Upper lobe of left lung (tissue), 6 donors: ENCODE measurements around the gene ARHGAP19. TPM values are rescaled to one million over a fixed set of nuclear protein-coding genes. Genes with fewer than 3 reads are reported as not detected.
"Not testable (repeated sequence)": the region's sequence is repeated elsewhere in the genome, so short reads cannot be mapped to it uniquely, and the experiment has no call there.

ENCODE experiments used
- ATAC-seq, 2 donors: fragments of 200-7000 bp; cut with Tn5 transposase; one replicate each; pipeline ENCODE4 v1.9.1; 2022; ENCODE audit warnings: mild to moderate bottlenecking in 2 of 2, moderate library complexity in 2 of 2; ENCODE audit not compliant: low FRiP score in 2 of 2
- DNase-seq, 2 donors: peaks; one replicate each; pipeline ENCODE4 v3.0.0-alpha.2; 2019 to 2020
- H3K27ac ChIP-seq, 4 donors: fragments of 200-600 bp; sonication (generic); one replicate each; pipeline ENCODE4 v1.5.1; 2016 to 2019
- H3K27me3 ChIP-seq, 4 donors: fragments of 200-600 bp; sonication (generic); one replicate each; pipeline ENCODE4 v1.5.1; 2017 to 2019
- H3K36me3 ChIP-seq, 4 donors: fragments of 200-600 bp; sonication (generic); one replicate each; pipeline ENCODE4 v1.5.1; 2016 to 2019
- H3K4me1 ChIP-seq, 4 donors: fragments of 200-600 bp; sonication (generic); one replicate each; pipeline ENCODE4 v1.5.1; 2018 to 2019
- H3K4me3 ChIP-seq, 4 donors: fragments of 200-600 bp; sonication (generic); one replicate each; pipeline ENCODE4 v1.5.1; 2017 to 2019; ENCODE audit warnings: mild to moderate bottlenecking in 2 of 4, moderate library complexity in 1 of 4
- H3K9me3 ChIP-seq, 4 donors: fragments of 200-600 bp; sonication (generic); one replicate each; pipeline ENCODE4 v1.5.1; 2018 to 2019
- CTCF ChIP-seq, 6 experiments: fragments of 450-650 bp in 4 of 6; fragments of 200-600 bp in 2 of 6; sonication (generic) in 2 of 6; IDR thresholded peaks; one replicate each; pipeline ENCODE4 v1.5.1; 2016 to 2019; ENCODE audit warnings: antibody characterized with exemption in 6 of 6
- EP300 ChIP-seq, 4 donors: sonication (generic); formaldehyde crosslinking; IDR thresholded peaks; one replicate each; pipeline ENCODE4 v1.5.1; 2017; ENCODE audit warnings: antibody characterized with exemption in 4 of 4, control low read depth in 2 of 4
- POLR2A ChIP-seq, 4 donors: fragments of 450-650 bp; IDR thresholded peaks; one replicate each; pipeline ENCODE4 v1.5.1; 2016 to 2017; ENCODE audit warnings: antibody characterized with exemption in 4 of 4, mild to moderate bottlenecking in 2 of 4
- POLR2AphosphoS5 ChIP-seq, 2 donors: sonication (generic); formaldehyde crosslinking; IDR thresholded peaks; one replicate each; pipeline ENCODE4 v1.5.1; 2017; ENCODE audit warnings: antibody characterized with exemption in 2 of 2
- WGBS, 2 donors: methylation state at CpG; one replicate each; pipeline ENCODE4 v1.1.5; 2017 to 2018; 5-methylcytosine and 5-hydroxymethylcytosine counted together
- total RNA-seq, 6 donors: library from RNA; depleted of rRNA in 4 of 6; stranded (reverse); fragments of >200 nt in 4 of 6; gene quantifications; one replicate each; pipeline versions ENCODE4 v1.1.0 to v1.2.1, GENCODE V29; 2016 to 2021
- donor health status: DM: no; HTN: no; CAD: no; lungs with moderate emphysema.
- donor health status: DM: no; HTN: yes; CAD: no; lungs with severe emphysema.

ARHGAP19 gene
- total RNA-seq, 6 donors from 2014 or later, result 3.8 to 19.9 (median 10.9) TPM

DNA sequence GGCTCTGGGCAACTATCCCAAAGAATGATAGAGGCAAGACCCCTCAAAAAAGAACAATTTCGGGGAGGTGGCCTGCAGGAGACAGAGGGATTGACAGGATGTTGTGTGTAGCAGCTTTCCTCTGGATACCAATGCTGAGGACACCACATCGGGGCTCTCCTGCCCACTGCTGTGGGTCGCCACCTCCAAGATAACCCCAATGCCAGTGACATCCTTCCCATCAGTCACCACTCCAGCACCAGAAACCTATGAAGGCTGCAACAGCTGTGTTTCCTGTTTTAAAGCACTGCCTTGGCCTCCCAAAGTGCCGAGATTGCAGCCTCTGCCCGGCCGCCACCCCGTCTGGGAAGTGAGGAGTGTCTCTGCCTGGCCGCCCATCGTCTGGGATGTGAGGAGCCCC is 17.6 kb downstream of the ARHGAP19 start:
- no peak overlapping the region for H3K4me3 ChIP-seq
- H3K27ac ChIP-seq, result no peak overlapping the region
- no peak for TF ChIP-seq EP300 (IDR thresholded peaks at IDR 0.05)
- TF ChIP-seq CTCF (IDR thresholded peaks at IDR 0.05), result no peak
- TF ChIP-seq POLR2A (IDR thresholded peaks at IDR 0.05), result no peak
- no peak for TF ChIP-seq POLR2AphosphoS5 (IDR thresholded peaks at IDR 0.05)
- H3K27me3 ChIP-seq, result no peaks in the 10 kb centered on the region
- H3K36me3 ChIP-seq, result no peaks in the 10 kb centered on the region
- peaks cover 0 to 12% (median 11%) of the 10 kb centered on the region in 4 donors for H3K4me1 ChIP-seq
- no peaks in the 10 kb centered on the region for H3K9me3 ChIP-seq
- DNase-seq, result no peak
- ATAC-seq, result no peak
- 67 to 71% methylated on average over 3 of the region's 9 CpGs for WGBS, 2 donors

GRCh38 chr10:97273700-97274099 is 18.7 kb downstream of the ARHGAP19 start:
- H3K27me3 ChIP-seq, result no peaks in the 10 kb centered on the region
- H3K9me3 ChIP-seq, result no peaks in the 10 kb centered on the region
- WGBS, 2 donors, result 94 to 98% methylated on average over 3 of the region's 3 CpGs
- peaks cover 0 to 10% (median 5%) of the 10 kb centered on the region in 4 donors for H3K4me1 ChIP-seq
- DNase-seq, result no peak
- no peak overlapping the region for H3K27ac ChIP-seq
- no peak for ATAC-seq
- no peaks in the 10 kb centered on the region for H3K36me3 ChIP-seq
- no peak overlapping the region for H3K4me3 ChIP-seq
- TF ChIP-seq POLR2AphosphoS5 (IDR thresholded peaks at IDR 0.05) (no peak), POLR2A (IDR thresholded peaks at IDR 0.05) (no peak), CTCF (IDR thresholded peaks at IDR 0.05) (no peak), EP300 (IDR thresholded peaks at IDR 0.05) (no peak)

DNA sequence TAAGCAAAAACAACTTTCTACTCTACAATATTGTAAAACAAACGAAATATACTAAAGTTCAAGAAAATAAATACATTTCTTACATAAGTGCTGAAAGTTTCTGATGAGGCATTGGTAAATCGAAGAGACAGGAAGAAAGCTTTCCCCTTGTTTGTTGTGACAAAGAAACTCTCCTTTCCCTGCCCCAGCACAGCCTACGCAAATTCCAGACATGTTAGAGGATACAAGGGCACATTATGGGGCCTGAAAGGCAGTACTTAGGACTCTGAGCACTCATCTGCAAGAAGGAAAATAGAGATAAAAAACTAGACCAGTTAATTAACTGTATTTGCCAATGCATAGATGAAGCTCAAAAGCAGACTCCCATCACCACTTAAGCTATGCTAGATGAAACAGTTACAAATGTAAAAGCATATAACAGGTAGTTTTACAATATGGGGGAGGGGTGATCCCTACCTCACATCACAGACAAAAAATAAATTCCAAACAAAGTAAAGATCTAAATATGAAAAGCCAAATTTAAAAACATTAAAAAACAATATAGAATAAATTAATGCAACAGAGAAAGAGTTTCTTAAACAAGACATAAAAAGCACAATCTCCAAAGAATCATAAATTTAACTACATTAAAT is 21.8 kb downstream of the ARHGAP19 start:
- Histone ChIP-seq H3K27ac (no peak overlapping the region), H3K4me3 (no peak overlapping the region), H3K36me3 (no peaks in the 10 kb centered on the region), H3K4me1 (no peaks in the 10 kb centered on the region), H3K27me3 (no peaks in the 10 kb centered on the region), H3K9me3 (no peaks in the 10 kb centered on the region)
- DNase-seq (no peak), ATAC-seq (no peak)
- 73 to 90% methylated on average over 3 of the region's 3 CpGs for WGBS, 2 donors
- no peak for TF ChIP-seq EP300 (IDR thresholded peaks at IDR 0.05)
- TF ChIP-seq POLR2A (IDR thresholded peaks at IDR 0.05), result no peak
- TF ChIP-seq POLR2AphosphoS5 (IDR thresholded peaks at IDR 0.05), result no peak
- no peak for TF ChIP-seq CTCF (IDR thresholded peaks at IDR 0.05)

- no peaks in the 10 kb centered on the region for H3K4me1 ChIP-seq
- DNase-seq (no peak), ATAC-seq (no peak)
- 93 to 95% methylated on average over 2 to 4 of the region's 4 CpGs for WGBS, 2 donors
- no peaks in the 10 kb centered on the region for H3K9me3 ChIP-seq
- H3K27me3 ChIP-seq, result no peaks in the 10 kb centered on the region
- H3K4me3 ChIP-seq, result no peak overlapping the region
- H3K27ac ChIP-seq, result no peak overlapping the region
- peaks cover 0 to 14% (median 0%) of the 10 kb centered on the region in 4 donors for H3K36me3 ChIP-seq
- TF ChIP-seq CTCF (IDR thresholded peaks at IDR 0.05), result no peak
These were observed 24.8 kb downstream of the ARHGAP19 start for GRCh38 chr10:97267671-97268070.

DNA sequence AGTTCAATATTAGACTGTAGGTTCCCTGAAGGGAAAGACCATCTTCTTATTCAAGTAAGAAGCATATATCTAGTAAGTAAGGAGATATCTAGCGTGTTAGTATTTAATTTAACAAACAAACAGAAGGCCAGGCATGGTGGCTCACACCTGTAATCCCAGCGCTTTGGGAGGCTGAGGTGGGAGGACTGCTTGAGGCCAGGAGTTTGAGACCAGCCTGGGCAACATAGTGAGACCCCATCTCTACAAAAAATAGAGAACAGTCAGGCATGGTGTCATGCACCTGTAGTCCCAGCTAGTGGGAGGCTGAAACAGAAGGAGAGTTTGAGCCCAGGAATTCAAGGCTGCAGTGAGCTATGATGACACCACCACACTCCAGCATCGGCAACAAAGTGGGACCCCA is 27.3 kb downstream of the ARHGAP19 start:
- H3K4me3 ChIP-seq, H3K27ac ChIP-seq, H3K4me1 ChIP-seq, DNase-seq, ATAC-seq, H3K27me3 ChIP-seq, H3K9me3 ChIP-seq: not testable (repeated sequence)
- H3K36me3 ChIP-seq, result peaks cover 0 to 14% (median 0%) of the 10 kb centered on the region in 4 donors
- 97 to 100% methylated on average over 3 of the region's 3 CpGs for WGBS, 2 donors
